GM12865 (cell line): Measurements from ENCODE around the gene WDFY4.

ENCODE experiments used
- DNase-seq: peaks from one replicate; pipeline ENCODE4 v3.0.0; 2010; ENCODE audit warnings: low read depth
- H3K4me3 ChIP-seq: 2 replicates; pipeline ENCODE4 v1.5.1; 2011; ENCODE audit warnings: mild to moderate bottlenecking, low read depth, low read length, control low read depth
- TF ChIP-seq, protein P1 (sequence below): IDR thresholded peaks from 2 replicates; pipeline ENCODE4 v1.5.1; 2011; ENCODE audit warnings: low read length, control low read depth, low read depth, inconsistent platforms; ENCODE audit not compliant: insufficient read depth; ENCODE audit errors: missing control alignments

Gene WDFY4

DNA sequence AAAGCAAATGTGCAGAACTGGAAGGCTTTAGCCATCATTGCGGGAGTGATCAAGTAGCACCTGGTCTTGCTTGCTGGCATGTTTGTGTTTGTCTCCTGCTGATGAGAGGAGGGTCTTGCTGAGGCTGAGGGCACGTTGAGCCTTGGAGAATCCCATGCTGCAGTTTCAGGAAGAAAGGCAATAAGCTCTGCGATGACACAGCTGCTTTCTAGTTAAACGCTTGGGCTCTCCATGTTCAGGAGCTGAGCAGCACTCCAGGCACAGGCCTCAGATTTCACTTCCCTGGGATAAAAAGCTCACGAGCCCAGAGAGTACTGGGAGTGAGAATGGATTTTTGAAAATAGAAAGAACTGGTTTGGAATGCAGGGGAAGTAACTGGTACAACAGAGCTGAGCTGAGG lies 154.2 kb downstream of the WDFY4 start:
- TF ChIP-seq, protein P1, sequence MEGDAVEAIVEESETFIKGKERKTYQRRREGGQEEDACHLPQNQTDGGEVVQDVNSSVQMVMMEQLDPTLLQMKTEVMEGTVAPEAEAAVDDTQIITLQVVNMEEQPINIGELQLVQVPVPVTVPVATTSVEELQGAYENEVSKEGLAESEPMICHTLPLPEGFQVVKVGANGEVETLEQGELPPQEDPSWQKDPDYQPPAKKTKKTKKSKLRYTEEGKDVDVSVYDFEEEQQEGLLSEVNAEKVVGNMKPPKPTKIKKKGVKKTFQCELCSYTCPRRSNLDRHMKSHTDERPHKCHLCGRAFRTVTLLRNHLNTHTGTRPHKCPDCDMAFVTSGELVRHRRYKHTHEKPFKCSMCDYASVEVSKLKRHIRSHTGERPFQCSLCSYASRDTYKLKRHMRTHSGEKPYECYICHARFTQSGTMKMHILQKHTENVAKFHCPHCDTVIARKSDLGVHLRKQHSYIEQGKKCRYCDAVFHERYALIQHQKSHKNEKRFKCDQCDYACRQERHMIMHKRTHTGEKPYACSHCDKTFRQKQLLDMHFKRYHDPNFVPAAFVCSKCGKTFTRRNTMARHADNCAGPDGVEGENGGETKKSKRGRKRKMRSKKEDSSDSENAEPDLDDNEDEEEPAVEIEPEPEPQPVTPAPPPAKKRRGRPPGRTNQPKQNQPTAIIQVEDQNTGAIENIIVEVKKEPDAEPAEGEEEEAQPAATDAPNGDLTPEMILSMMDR = no peak
- DNase-seq = no peak
- H3K4me3 ChIP-seq = no peak overlapping the region

DNA sequence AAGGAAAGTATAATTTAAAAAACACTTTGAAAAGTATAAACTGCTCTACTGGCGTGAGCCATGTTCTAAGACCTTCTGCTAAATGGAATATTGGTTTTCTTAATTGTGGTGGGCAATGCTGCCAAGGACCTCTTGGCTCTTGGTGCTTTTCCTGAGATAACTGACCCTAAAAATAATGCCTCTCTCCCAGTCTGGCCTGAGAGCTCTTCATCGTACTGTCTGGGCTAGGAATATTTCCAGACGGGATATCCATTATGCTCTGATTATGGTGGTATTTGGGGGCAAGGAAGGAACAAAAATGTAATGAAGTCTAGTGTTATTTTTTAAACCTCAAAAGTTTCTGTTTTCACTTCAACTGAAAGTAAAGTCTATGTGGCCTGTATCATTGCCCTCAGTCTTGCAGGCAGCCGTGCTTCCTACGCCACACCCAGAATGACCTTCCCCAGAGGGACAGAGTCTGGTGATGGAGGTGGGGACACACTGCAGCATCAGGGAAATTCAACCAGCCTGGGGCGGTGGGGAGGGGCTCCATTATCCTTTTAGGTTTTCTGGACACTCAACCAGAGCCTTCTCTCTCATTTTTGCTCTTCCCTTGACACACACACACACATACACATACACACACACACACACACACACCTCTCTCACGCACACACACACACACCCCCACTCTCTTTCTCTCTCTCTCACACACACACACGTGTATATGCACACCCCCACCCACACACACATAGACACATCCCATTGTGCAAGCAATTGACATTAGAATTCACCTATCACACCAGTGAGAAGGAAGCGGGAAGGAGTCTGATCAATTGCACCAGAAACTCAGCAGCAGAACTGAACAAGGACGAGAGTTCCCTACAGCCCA lies 155.4 kb downstream of the WDFY4 start:
- H3K4me3 ChIP-seq = no peak overlapping the region
- TF ChIP-seq, protein P1 = no peak
- DNase-seq = peak; percentile 33

DNA sequence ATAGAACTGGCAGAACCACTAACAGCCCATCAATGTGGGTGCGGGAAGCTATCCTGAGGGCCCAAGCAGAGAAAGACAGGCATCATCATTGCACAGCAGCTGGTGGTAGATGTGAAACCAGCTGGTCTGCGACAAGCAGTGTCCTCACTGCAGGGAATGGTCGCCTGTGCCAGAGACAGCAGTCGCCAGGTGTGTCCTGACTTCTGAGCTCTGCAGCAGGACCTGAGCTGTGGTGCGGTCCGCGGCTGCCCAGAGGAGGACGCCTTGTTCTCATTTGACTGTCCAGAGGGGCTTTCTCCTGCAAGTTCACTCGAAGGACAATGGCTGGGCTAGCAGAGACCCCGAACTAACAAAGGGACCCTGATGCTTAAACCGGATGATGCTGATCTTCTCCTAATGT lies 157.6 kb downstream of the WDFY4 start:
- TF ChIP-seq, protein P1 = no peak
- H3K4me3 ChIP-seq = no peak overlapping the region
- no peak for DNase-seq

DNA sequence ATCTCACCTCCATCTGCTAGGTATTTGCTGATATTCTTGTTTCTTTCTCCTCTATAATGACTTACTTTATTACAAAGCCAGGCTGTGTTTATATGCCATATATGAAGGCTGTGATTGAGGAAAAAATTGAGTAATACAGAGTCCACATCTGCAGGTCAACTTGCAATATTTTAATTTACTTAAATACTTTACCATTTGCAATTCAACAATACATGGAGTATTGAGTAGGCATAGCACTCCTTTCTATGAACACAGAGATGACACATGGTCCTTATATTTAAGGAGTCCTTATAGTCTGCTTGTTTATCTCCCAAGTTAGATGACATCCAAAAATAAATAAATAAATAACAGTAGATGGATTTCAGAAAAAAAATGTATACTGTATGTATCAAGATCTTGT lies 158.5 kb downstream of the WDFY4 start:
- no peak for DNase-seq
- no peak overlapping the region for H3K4me3 ChIP-seq
- TF ChIP-seq, protein P1 = no peak

DNA sequence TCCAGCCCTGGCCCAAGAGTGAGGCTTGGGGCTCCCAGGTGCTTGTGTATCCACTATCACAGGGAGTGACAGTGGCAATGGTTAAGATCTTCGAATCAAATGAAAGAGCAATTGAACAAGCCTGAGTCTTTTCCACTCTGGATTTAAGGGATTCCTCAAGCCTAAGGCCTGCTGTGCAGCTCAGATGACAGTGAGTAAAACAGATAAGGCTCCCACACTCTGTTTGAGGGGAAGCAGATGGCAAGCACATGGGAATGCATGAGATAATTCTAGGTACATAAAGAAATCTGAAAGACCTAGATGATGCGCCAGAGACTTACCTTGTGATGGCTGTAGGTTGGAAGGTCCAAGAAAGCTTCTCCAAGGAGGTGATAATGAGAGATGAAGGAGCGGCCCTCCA lies 159.9 kb downstream of the WDFY4 start:
- H3K4me3 ChIP-seq = no peak overlapping the region
- DNase-seq = no peak
- TF ChIP-seq, protein P1 = no peak

DNA sequence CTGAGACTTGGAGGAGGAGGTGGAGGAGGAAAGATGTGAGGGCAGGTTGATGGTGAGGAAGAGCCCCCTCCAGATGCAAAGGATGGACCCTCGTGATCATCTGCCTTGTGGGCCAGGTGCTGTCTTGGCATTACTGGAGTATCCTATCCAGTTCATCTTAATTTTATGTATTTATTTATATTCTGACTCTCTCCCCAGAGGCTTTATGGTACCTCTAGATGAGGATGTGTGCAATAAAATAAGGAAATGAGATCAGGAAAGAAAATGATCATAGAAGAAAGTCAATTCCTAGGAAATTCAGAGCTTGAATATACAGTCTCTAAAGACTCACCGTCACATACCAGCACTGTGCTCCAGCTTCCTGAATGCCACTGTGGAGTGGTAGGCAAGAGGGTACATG lies 160.8 kb downstream of the WDFY4 start:
- TF ChIP-seq, protein P1 = no peak
- DNase-seq = no peak
- H3K4me3 ChIP-seq = no peak overlapping the region

DNA sequence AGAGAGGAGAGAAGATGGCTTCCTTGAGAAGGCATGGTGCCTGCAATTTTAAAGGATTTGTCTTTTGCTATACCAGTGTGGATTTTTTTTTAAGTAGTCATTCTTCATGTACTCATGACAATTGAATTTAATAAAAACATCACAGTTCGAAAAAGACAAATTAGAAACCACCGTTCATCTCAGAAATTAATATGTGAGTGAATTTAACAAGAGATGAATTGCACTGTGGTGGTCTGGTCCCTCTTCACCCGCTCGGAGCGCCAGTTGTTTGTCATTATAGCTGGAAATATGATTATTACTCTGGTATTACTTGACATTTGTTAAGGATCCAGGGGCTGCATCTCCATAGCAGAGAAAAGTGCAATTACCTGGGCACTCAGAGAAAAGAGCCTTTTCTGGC lies 163.0 kb downstream of the WDFY4 start:
- DNase-seq = no peak

More for the DNA sequence above, 163.0 kb downstream of the WDFY4 start:
- TF ChIP-seq, protein P1 = no peak
- no peak overlapping the region for H3K4me3 ChIP-seq
